Fibroblast of the aortic adventitia (primary cell): Measurements from ENCODE around the gene NLRX1. TPM values are rescaled to one million over a fixed set of nuclear protein-coding genes. Genes with fewer than 3 reads are reported as not detected.
"Not testable (repeated sequence)": the region's sequence is repeated elsewhere in the genome, so short reads cannot be mapped to it uniquely, and the experiment has no call there.

Experiments used
- DNase-seq: peaks from one replicate; pipeline ENCODE4 v3.0.0-alpha.2; 2010; ENCODE audit warnings: low read depth
- H3K4me3 ChIP-seq: 2 replicates; pipeline ENCODE4 v1.5.1; 2011; ENCODE audit warnings: low read depth, mild to moderate bottlenecking, control low read depth, low read length, moderate library complexity
- CTCF ChIP-seq: IDR thresholded peaks from 2 replicates; pipeline ENCODE4 v1.5.1; 2011; ENCODE audit warnings: mild to moderate bottlenecking, low read length, control low read depth, inconsistent platforms; ENCODE audit not compliant: insufficient read depth
- total RNA-seq: library from RNA; depleted of rRNA; stranded (reverse); fragments of >200 nt; gene quantifications from 2 replicates; pipeline ENCODE4 v1.2.3, GENCODE V29; 2012; ENCODE audit warnings: low replicate concordance

The NLRX1 gene
- total RNA-seq, 1 donor = 16.5 TPM

GRCh38 chr11:119196833-119197483, 28.4 kb downstream of the NLRX1 start:
- H3K4me3 ChIP-seq = no peak overlapping the region
- peak; percentile 90 for DNase-seq
- TF ChIP-seq CTCF = peak; percentile 81

- no peak overlapping the region for H3K4me3 ChIP-seq
- DNase-seq = no peak
- TF ChIP-seq CTCF = no peak
Measured at GRCh38 chr11:119198925-119199324, 30.4 kb downstream of the NLRX1 start.

- not testable (repeated sequence) for H3K4me3 ChIP-seq, DNase-seq
Measured at GRCh38 chr11:119201236-119201635, 32.7 kb downstream of the NLRX1 start.

- no peak overlapping the region for H3K4me3 ChIP-seq
- no peak for DNase-seq
- TF ChIP-seq CTCF = no peak
Measured at GRCh38 chr11:119202554-119202953, 34.0 kb downstream of the NLRX1 start.

GRCh38 chr11:119204066-119204465, 35.5 kb downstream of the NLRX1 start:
- TF ChIP-seq CTCF = no peak
- DNase-seq = no peak
- no peak overlapping the region for H3K4me3 ChIP-seq

GRCh38 chr11:119205080-119205479, 36.6 kb downstream of the NLRX1 start:
- no peak for TF ChIP-seq CTCF
- no peak overlapping the region for H3K4me3 ChIP-seq
- DNase-seq = no peak

- peak; percentile 88 for DNase-seq
- H3K4me3 ChIP-seq = peak within 1 kb of the TSS; percentile 95
- TF ChIP-seq CTCF = peak; percentile 91
Measured at GRCh38 chr11:119205574-119206510, 37.3 kb downstream of the NLRX1 start, which contains the start of gene CBL. CBL (plus strand) TSS chr11:119206339; CDS start chr11:119206418, 79 bp downstream.
